Cortex of kidney (tissue), 1 donor: Measurements from ENCODE around the gene PLK2.

Experiments
- DNase-seq: peaks from one replicate; lab custom pipeline; 2025; lab: John Stamatoyannopoulos, UW

Gene PLK2

DNA sequence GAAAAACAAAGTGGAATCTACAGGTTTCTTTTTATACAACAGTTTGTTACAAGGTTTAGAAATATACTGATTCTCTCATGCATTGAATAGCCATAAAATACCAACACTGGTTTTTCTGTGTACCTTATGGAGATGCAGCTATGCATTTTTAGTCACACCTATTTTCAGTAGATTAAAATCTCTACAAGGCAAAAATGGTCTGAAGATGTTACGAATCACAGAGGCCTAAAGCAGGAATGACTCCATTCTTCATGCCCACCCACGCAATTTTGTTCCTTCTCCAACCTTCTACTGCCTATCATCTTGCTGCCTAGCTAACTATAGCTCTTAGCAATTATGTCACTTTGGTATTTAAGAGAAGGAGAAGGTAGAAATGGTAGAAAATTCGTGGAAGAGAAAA, 9.9 kb downstream of the PLK2 start:
- no peak for DNase-seq

DNA sequence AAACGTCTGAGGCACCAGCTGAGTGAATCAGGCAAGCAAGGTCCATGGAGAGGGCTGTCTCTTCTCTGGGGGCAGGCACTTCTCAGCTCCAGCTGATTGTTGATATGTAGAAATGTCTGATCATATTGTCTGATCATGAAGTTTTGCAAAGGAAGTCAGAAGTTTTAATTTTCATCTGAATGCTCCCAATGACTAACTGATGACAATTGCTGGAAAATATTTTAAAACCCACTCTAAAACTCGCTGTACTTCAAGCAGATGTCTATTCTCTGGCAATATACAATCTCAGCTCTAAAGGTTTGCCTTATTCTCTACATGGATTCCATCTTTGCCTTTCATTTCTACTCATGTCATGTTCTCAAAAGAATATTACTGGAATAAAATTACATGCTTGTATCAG, 12.7 kb downstream of the PLK2 start:
- DNase-seq = no peak

DNA sequence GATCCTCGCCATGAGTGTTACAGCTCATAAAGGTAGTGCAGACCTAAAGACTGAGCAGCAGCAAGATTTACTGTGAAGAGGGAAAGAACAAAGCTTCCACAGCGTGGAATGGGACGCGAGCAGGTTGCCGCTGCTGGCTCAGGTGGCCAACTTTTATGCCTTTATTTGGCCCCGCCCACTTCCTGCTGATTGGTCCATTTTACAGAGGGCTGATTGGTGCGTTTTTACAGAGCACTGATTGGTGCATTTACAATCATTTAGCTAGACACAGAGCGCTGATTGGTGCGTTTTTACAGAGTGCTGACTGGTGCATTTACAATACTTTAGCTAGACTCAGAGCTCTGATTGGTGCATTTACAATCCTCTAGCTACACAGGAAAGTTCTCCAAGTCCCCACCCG, 13.9 kb downstream of the PLK2 start:
- no peak for DNase-seq

DNA sequence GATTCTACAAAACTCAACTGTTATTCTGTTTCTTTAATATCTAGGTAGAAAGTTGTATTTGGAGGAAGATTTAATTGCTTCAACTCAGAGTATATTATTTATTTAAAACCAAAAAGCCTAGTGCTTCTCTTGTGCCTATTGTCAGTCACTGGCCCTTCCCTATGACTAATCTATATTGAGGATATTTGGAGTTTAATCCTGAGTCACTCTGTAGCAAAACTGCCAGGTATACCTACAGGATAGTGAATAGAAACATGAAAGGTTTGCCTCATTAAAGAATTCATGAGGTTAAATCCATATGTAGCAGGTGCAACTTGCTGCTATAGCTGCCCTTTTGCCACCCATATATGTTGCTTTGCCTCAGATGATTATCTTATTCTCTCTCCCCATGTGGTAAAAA, 15.1 kb downstream of the PLK2 start:
- no peak for DNase-seq

DNA sequence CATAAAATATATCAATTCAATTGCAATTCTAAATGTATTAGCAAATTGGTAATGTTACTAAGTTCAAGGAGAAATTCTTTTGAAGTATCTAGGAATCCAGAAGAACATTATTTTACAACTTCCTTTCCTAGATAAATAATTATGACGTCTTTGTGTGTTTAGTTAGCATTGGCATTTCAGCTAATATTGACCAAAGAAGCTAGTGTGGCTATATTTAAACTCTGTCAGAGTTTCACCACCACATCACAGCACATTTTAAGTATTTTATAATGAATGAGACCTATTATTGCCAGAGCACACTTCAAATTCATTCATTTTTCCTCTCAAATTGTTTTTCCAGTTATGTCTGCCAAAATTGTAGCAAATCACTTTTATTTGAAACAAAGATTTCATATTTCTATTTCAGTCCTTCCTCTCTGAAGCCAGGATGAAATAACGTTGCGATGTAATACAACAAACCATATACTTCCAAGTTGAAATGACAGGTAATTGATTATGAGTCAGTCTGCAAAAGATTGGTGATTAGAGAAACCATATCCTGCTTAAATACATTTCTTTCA, 18.9 kb downstream of the PLK2 start:
- no peak for DNase-seq

DNA sequence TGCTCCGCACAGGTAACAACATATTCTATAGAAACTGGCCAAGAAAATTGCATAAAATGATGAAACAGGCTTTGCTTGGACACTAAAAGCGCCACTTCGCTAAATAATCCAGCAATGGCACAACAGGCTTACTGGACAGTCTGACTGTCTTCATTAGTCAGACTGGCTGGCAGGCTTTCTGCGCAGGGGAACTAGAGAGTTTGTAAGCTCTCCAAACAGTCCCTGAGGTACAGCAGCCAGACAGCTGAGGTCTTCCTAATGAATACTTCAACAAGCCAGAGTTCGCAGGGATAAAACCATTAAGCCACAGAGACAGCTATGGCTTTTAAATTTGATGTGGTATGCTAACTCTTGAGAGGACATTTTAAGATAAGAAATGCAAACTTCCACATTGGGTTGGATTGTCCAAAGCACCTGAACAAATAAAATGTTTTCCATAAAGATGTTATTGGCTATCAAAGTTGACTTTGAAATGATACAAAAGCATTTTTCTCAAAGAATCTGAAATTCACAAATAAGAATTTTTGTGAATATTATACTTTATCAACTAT, 20.7 kb downstream of the PLK2 start:
- no peak for DNase-seq

DNA sequence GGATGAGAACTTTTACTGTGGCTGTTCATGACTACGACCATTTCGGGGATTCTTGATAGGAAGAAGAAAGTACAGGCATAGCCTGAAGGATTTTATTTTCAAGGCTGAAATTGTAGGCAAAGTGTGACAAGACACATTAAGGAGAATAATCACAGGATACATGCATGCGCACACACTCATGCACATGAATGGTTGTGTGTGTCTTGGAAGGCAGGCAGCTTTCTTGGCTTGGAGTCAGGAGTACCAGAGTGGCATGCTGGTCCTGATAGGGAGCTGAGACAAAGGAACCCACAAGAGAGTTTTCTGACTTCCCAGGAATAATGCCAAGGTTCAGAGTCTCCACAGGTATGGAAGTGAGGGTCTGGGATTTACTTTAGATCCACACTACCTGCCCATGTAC, 22.2 kb downstream of the PLK2 start:
- DNase-seq = no peak

DNA sequence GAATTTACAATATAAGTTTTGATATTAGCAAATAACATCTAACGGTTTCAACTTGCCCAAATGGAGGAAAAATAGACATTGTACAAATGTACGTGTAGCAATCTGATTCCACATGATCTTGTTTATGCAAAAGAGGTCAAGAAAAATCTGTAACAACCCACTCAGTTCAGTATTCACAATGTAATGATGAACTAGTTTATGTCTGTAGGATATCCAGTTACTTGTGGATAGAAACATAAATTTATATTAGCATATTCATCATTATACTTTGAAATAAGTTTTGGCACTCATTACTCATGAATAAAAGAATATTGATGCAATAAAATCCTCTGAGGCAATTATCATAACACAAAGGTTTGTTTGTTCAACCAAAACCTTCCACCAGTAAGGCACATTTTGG, 28.1 kb downstream of the PLK2 start:
- no peak for DNase-seq

DNA sequence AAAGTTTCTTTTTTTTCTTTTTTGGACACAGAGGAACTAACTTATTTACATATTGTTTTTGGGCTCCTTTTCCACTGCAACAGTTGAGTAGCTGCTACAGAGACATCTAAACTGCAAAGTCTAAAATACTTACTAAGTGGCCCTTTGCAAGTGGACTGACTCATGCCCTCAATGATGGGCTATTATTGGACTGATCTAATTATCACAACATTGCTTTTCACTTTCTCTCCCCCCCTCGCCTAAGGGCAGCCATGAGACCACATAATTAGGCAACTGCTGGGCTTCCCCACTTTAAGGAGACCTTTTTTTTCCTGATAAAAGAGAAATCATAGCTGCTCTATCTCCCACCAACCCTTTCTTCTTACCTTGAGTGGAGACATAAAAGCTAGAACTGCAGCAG, 47.0 kb downstream of the PLK2 start:
- no peak for DNase-seq

DNA sequence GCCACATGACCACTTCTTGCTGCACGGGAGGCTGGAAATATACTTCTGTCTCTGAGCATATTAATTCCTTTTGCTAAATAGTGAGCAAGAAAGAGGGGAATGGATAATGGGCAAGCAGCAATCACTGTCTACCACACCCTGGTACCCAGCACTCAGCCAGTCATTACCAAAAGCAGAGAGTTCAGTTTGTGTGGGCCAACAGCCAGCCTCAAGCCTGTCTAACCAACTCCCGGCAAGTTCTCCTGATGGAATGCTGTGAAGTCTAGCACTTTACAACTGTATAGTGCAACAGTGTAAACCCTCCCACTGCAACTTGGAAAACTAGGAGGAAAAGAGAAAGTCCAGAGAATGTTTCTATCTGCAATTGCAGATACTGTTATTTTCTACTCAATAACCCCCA, 47.8 kb downstream of the PLK2 start:
- DNase-seq = no peak

DNA sequence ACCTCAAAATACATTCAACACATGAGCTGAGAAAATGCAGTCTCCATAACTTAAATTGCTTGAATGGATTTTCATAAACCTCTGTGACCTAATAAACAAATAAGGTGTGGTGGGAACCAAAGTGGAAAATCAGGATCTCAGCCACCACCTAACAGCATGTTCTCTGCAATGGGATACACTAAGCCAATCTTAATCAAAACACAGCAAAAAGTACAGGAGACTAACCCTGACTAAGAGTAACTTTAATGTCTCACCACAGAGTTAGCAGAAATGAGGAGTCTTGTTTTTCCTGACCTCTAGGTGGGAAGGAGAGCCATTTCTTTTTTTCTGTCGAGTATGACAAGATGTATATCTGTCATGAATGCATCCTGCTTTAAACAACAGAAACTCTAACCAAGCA, 48.5 kb downstream of the PLK2 start:
- DNase-seq = no peak

DNA sequence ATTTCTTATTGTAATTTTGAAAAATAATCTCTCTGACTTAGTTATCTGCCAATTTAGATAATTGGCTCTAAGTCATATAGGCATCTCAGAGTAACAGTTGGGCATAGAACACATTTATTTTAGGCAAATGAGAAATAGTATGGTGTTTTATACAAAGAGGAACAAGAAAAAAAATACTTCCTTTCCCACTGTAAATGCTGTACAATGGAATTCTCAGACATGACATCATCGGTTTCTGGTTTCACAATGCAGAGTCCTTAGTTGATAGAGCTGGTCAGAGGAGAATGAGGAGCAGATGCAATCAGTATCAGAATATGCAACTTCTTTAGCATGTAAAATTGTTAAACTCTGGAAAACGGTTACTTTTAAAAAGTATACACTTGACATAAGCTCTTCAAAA, 49.4 kb downstream of the PLK2 start:
- DNase-seq = no peak

DNA sequence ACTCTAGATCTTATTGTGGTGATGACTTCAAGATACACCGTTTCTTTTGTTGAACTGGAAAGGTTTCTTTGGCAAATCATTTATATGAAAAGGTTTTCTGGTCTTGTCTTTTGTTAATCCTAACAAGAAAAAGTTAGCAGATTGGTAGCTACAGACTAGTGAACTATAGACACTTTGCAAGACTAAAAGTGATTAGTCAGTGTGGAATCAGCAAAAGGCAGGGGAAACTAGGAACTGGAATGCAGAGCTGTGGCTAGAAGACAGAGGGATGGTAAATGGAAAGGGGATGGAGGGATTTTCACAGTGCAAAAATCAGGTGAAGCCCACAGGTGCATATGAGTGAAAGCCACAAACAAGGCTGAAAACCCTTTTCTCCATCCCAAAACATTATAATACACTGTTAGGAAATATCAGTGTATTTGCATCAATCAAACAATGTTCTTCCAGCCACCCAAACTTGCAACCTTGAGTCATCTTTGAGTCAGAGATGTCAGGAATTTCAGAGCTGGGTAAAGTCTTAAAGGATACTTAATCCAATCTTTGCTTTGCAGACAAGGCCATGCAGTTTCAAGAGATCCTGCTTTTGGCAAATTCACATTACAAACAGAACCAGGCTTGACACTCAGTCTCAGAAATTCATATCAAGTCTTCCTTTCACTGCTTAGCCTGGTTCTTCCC, 52.7 kb downstream of the PLK2 start:
- DNase-seq = no peak

DNA sequence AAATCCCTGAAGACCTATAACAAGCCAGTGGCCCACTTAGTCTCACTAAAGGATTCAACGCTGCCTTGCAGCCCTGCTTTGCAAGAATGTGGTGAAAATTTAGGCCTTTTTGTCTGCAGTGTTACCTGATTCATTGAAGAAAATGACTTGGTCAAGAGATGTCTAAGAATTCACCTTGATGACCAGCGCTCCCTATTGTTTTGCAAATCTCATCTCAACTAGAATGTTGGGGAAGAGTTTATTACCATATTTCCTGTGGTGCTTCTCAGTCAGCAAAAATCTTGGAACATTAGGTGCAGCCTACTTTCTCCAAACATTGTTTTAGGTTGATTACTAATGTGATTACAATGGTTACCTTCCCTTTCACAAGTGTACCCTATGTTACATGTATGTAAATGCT, 53.5 kb downstream of the PLK2 start:
- DNase-seq = no peak

DNA sequence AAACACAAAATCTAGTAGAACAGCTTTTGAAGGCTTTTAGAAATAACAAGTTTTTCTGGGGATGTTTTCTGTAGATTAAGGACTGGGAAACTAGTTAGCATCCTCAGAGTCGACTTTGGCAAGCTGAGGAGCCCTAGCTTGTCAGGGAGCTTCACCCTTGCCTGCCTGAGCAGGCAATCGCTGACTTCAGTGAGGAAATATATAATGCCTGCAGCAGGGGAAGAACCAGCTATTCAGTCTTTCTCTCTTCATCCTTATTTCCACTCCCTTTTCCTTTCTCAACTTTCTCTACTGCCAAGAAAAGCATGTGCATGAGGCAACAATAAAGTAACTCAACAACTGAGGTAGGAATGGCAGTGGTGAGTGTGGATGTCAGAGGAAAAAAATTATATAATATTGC, 54.7 kb downstream of the PLK2 start:
- no peak for DNase-seq

DNA sequence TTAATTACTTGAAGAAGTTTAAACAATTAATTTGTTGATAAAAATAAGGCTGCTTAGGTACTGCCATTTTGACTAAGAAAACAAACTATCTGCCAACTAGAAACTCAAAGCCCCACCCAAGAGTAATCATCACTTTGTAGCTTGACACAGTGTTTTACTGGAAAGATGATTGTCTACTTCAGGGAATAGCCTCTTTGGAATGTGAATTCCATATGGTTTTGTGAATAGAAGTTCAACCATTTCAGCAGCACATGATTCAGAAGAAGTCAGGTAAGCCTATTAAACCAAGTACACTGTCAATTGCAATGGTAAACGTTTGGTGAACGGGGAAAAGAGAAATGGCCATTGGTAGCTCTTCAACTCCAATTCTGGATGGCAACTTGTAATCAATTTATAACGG, 55.2 kb downstream of the PLK2 start:
- no peak for DNase-seq
